Mononuclear cell (primary cell): ENCODE data around the gene MAST1. TPM values are rescaled to one million over a fixed set of nuclear protein-coding genes. Genes with fewer than 3 reads are reported as not detected.

Experiments used
- H3K27me3 ChIP-seq: 2 replicates; pipeline ENCODE4 v1.6.0; 2011; ENCODE audit warnings: low read length, control low read depth; ENCODE audit not compliant: insufficient read depth
- H3K4me1 ChIP-seq: 2 replicates; pipeline ENCODE4 v1.5.1; 2011; ENCODE audit warnings: mild to moderate bottlenecking, low read length, control low read depth; ENCODE audit not compliant: insufficient read depth
- H3K4me3 ChIP-seq: 2 replicates; pipeline ENCODE4 v1.5.1; 2011; ENCODE audit warnings: mild to moderate bottlenecking, low read length, moderate library complexity
- H3K9me3 ChIP-seq: 2 replicates; pipeline ENCODE4 v1.5.1; 2011; ENCODE audit warnings: low read depth, mild to moderate bottlenecking, control low read depth, low read length
- total RNA-seq: library from RNA; depleted of rRNA; stranded (reverse); fragments of >200 nt; gene quantifications from one replicate; pipeline ENCODE4 v1.2.3, GENCODE V29; 2012

MAST1 gene
- 0.52 TPM for total RNA-seq

DNA sequence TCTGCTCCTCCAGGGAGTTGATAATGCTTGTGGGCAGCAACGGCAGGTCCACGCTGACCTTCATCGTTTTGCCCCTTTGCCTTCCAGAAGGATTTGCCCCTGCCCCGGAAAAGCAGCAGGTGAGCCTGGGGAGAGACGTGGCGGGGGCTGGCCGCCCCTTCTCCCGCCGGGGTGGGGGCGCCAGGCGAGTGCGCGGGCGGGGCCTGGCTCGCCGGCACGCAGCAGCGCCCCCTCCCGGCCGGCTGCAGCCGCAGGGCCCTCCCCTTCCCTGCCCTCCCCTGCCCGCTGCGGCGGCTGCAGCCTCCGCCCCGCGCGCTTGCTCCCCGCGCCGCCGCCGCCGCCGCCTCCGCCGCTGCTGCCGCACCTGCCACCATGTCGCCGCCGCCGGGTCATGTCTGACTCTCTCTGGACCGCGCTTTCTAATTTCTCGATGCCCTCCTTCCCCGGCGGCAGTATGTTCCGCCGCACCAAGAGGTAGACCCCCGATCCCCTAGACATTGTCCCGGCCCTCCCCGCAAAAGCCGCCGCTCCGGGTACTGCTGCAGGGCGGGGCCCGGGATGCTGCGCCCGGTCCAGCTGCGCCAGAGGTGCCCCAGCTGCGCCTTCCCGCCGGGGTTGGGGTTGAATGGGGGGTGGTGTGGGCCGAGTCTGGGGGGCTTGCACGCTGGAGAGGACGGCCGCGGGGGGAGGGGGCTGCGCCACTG lies at the start of gene MAST1:
Gene MAST1, plus strand, starts transcription at position 334 of the 704 bp plus-strand sequence. Its CDS starts 58 bp downstream, at position 392.
- Histone ChIP-seq H3K9me3 (no peaks in the 10 kb centered on the region), H3K27me3 (peaks cover 86% of the 10 kb centered on the region), H3K4me3 (no peak within 1 kb of the TSS), H3K4me1 (peaks cover 26% of the 10 kb centered on the region)

DNA sequence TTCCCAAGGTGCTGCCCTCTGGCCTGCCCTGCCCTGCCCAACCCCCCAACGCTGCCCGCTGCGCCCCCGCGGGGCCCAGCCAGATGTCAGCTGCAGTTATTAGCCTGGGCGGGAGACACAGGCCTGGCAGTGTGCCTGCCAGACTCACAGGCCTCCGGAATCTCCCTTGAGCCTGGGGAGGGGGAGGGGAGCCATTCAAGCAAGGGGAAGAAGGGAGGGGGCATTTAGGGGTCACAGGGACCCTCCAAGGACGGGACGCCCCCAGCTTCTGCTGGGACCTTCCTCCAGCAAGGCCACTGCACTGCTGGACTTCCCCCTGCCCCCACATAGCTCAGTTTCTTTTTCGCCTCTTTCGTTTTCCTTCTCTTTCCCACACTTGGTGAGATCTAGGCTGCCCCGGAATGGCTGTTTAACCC lies 49.6 kb upstream of the MAST1 start:
- Histone ChIP-seq H3K27me3 (no peaks in the 10 kb centered on the region), H3K4me3 (peak overlapping the region; percentile 100), H3K4me1 (peaks cover 67% of the 10 kb centered on the region), H3K9me3 (no peaks in the 10 kb centered on the region)

- peak overlapping the region; percentile 100 for H3K4me3 ChIP-seq
- H3K27me3 ChIP-seq = no peaks in the 10 kb centered on the region
- H3K9me3 ChIP-seq = no peaks in the 10 kb centered on the region
- peaks cover 67% of the 10 kb centered on the region for H3K4me1 ChIP-seq
These were observed 49.0 kb upstream of the MAST1 start for GRCh38 chr19:12789098-12789903.

DNA sequence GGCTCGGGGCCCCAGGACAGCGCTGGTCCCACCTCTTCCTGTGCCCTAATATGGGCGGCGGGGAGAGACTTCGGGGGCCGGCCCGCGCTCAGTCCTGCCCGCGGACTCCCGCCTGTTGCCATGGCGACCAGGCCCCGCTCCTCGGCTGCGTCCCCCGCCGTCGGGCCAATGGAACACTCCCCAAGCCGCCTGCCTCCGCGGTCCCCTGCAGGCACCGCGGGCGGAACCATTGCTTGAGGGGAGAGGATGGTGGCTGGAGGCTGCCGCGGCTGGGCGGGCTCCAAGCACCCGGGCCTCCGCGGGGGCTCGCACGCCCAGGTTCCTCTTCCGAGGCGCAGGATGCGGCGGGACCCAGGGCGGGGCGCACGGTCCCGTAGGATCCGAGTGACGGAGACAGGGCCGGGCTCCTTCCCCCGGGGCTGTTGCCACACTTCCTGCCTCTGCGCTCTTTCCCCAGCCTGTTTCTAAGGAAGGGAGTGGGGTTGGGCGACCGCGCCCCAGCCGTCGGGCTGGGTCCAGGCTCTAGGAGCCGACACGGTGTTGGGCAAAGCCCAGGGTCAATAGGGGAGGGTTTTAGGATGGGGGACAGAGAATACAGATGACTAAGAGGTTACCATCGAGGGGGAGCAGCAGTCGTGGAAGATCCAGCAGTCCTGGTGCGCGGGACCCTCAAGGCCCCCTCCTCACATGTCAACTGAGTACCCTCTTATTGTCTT lies 48.3 kb upstream of the MAST1 start:
- no peaks in the 10 kb centered on the region for H3K27me3 ChIP-seq
- H3K4me1 ChIP-seq = peaks cover 67% of the 10 kb centered on the region

DNA sequence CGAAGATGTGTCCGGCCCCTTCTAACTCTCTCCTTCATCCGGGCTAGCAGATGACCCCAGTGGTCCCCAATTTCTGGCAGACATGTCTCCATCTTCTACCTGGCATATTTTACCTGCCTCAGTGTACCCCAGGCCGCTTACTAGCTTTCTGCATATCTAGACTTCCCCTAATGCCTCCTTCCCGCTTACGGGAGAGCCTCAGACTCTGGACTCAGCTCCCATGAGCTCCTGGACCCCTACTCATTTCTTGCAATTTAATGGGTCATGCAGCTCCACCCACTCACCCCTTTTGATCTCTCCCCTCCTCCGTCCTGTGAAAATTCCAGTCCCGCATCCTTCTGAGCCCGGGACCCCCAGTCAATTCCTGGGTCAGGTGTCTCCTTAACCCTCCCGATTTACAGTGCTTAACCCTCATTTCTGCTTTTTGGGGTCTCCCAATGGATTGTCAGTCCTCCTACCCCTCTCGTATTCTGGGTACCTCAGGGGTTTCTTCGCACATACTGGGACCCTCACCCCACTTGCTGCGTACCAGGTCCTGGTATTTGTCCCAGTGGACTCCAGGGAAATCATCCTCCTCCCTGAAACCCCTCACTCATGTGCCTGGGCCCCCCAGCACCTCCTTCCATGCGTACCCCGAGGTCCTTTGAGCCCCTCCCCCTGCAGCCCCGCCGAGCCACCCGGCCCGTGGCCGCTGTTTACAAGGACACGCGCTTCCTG lies 47.5 kb upstream of the MAST1 start:
- Histone ChIP-seq H3K4me1 (peaks cover 67% of the 10 kb centered on the region), H3K9me3 (no peaks in the 10 kb centered on the region), H3K4me3 (peak overlapping the region; percentile 100), H3K27me3 (no peaks in the 10 kb centered on the region)

More for the DNA sequence above, 48.3 kb upstream of the MAST1 start:
- Histone ChIP-seq H3K9me3 (no peaks in the 10 kb centered on the region), H3K4me3 (peak overlapping the region; percentile 100)

- Histone ChIP-seq H3K27me3 (no peaks in the 10 kb centered on the region), H3K4me1 (peaks cover 67% of the 10 kb centered on the region), H3K9me3 (no peaks in the 10 kb centered on the region), H3K4me3 (peak within 1 kb of the TSS; percentile 100)
These were observed 46.8 kb upstream of the MAST1 start, which contains the start of gene JUNB for GRCh38 chr19:12791345-12792050. Gene JUNB, plus strand, starts transcription at chr19:12791486. Its CDS starts 286 bp downstream, at chr19:12791772.

DNA sequence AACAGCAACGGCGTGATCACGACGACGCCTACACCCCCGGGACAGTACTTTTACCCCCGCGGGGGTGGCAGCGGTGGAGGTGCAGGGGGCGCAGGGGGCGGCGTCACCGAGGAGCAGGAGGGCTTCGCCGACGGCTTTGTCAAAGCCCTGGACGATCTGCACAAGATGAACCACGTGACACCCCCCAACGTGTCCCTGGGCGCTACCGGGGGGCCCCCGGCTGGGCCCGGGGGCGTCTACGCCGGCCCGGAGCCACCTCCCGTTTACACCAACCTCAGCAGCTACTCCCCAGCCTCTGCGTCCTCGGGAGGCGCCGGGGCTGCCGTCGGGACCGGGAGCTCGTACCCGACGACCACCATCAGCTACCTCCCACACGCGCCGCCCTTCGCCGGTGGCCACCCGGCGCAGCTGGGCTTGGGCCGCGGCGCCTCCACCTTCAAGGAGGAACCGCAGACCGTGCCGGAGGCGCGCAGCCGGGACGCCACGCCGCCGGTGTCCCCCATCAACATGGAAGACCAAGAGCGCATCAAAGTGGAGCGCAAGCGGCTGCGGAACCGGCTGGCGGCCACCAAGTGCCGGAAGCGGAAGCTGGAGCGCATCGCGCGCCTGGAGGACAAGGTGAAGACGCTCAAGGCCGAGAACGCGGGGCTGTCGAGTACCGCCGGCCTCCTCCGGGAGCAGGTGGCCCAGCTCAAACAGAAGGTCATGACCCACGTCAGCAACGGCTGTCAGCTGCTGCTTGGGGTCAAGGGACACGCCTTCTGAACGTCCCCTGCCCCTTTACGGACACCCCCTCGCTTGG lies 46.1 kb upstream of the MAST1 start:
- Histone ChIP-seq H3K4me1 (peaks cover 61% of the 10 kb centered on the region), H3K9me3 (no peaks in the 10 kb centered on the region), H3K27me3 (no peaks in the 10 kb centered on the region), H3K4me3 (peak overlapping the region; percentile 100)

DNA sequence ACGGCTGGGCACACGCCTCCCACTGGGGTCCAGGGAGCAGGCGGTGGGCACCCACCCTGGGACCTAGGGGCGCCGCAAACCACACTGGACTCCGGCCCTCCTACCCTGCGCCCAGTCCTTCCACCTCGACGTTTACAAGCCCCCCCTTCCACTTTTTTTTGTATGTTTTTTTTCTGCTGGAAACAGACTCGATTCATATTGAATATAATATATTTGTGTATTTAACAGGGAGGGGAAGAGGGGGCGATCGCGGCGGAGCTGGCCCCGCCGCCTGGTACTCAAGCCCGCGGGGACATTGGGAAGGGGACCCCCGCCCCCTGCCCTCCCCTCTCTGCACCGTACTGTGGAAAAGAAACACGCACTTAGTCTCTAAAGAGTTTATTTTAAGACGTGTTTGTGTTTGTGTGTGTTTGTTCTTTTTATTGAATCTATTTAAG lies 45.4 kb upstream of the MAST1 start:
- Histone ChIP-seq H3K4me3 (peak overlapping the region; percentile 100), H3K4me1 (peaks cover 55% of the 10 kb centered on the region), H3K9me3 (no peaks in the 10 kb centered on the region), H3K27me3 (no peaks in the 10 kb centered on the region)

GRCh38 chr19:12793290-12794195 lies 44.8 kb upstream of the MAST1 start:
- H3K4me1 ChIP-seq = peaks cover 49% of the 10 kb centered on the region
- H3K27me3 ChIP-seq = no peaks in the 10 kb centered on the region
- H3K9me3 ChIP-seq = no peaks in the 10 kb centered on the region
- peak overlapping the region; percentile 100 for H3K4me3 ChIP-seq

DNA sequence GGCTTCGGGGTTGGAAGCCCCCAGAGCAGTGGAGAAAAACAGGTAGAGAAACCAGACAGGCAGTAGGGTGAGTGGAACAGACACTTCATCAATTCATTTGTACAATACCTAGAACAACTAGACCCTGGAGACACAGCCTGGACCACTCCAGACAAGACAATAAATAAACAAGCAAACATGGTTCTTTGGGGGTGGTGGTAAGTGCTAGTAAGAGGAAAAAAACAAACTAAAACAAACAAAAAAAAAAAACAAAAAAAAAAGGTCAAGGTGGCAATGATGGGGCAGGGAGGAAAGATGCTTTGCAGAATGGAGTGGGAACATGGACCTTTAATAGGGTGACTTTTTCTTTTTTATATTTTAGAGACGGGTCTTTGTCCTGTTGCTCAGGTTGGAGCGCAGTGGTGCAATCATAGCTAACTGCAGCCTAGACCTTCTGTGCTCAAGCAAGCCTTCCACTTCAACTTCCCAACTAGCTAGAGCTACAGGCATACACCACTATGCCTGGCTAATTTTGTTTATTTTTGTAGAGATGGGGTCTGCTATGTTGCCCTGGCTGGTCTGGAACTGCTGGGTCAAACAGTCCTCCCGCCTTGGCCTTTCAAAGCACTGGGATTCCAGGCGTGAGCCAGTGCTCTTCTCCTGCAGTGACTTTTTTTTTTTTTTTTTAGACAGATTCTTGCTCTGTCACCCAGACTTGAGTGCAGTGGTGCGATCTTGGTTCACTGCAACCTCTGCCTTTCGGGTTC lies 43.9 kb upstream of the MAST1 start:
- H3K27me3 ChIP-seq = no peaks in the 10 kb centered on the region
- no peaks in the 10 kb centered on the region for H3K9me3 ChIP-seq
- peaks cover 40% of the 10 kb centered on the region for H3K4me1 ChIP-seq
- H3K4me3 ChIP-seq = peak overlapping the region; percentile 100

GRCh38 chr19:12794971-12795381 lies 43.3 kb upstream of the MAST1 start:
- Histone ChIP-seq H3K27me3 (no peaks in the 10 kb centered on the region), H3K9me3 (no peaks in the 10 kb centered on the region), H3K4me1 (peaks cover 39% of the 10 kb centered on the region), H3K4me3 (no peak overlapping the region)
